Mesothelial cell of epicardium (in vitro differentiated cells): Measurements from ENCODE around the gene PLEKHG7. TPM values are rescaled to one million over a fixed set of nuclear protein-coding genes. Genes with fewer than 3 reads are reported as not detected.
"Not testable (repeated sequence)": the region's sequence is repeated elsewhere in the genome, so short reads cannot be mapped to it uniquely, and the experiment has no call there.

ENCODE experiments used
- DNase-seq, 2 experiments: peaks; one replicate each; pipeline ENCODE4 v3.0.0; 2021; ENCODE audit warnings: low spot score in 2 of 2; ENCODE audit not compliant: unreplicated experiment in 2 of 2
- H3K27ac Mint-ChIP-seq: 2 replicates; pipeline ENCODE4 v1.8.0; 2021; ENCODE audit warnings: mixed read lengths
- H3K27me3 Mint-ChIP-seq: 2 replicates; pipeline ENCODE4 v1.8.0; 2021; ENCODE audit warnings: low read depth, mixed read lengths
- H3K36me3 Mint-ChIP-seq: 2 replicates; pipeline ENCODE4 v1.8.0; 2021; ENCODE audit warnings: mixed read lengths
- H3K4me1 Mint-ChIP-seq: 2 replicates; pipeline ENCODE4 v1.8.0; 2021; ENCODE audit warnings: mixed read lengths
- H3K4me3 Mint-ChIP-seq: 2 replicates; pipeline ENCODE4 v1.8.0; 2021; ENCODE audit warnings: mild to moderate bottlenecking, moderate library complexity, mixed read lengths
- H3K9me3 Mint-ChIP-seq: 2 replicates; pipeline ENCODE4 v1.8.0; 2021; ENCODE audit warnings: mixed read lengths
- CTCF ChIP-seq: fragments of 200-600 bp; sonication (generic); IDR thresholded peaks from one replicate; pipeline ENCODE4 v1.5.0; 2021; ENCODE audit warnings: antibody characterized with exemption; ENCODE audit not compliant: unreplicated experiment
- total RNA-seq: library from RNA; stranded (reverse); gene quantifications from 3 replicates; pipeline ENCODE4 v1.2.1, GENCODE V29; 2021

PLEKHG7 gene
- total RNA-seq, 1 donor from 2014 or later: not detected

DNA sequence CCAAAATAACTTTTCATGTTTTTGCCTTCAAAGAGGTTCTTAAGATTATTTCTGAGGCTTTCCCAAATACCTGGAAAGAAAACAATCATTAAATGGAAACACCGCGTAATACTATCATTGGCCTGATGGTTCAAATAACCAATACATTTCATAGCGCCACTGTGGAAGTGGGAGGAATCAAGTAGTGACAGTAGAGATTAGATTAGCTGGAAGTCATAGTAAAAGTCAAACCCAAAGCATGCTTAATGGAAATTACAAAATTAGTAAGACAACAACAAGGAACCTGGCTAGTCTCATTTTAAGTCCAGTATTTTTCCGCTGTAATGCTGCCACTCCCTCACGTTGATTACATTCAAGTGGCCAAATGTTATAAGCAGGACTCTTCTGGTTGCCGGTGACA, 41.5 kb upstream of the PLEKHG7 start:
- peaks cover 2% of the 10 kb centered on the region for H3K36me3 Mint-ChIP-seq
- H3K27ac Mint-ChIP-seq: no peak overlapping the region
- DNase-seq: no peak
- H3K4me1 Mint-ChIP-seq: no peaks in the 10 kb centered on the region
- TF ChIP-seq CTCF: no peak
- no peaks in the 10 kb centered on the region for H3K27me3 Mint-ChIP-seq
- no peak overlapping the region for H3K4me3 Mint-ChIP-seq
- H3K9me3 Mint-ChIP-seq: no peaks in the 10 kb centered on the region

DNA sequence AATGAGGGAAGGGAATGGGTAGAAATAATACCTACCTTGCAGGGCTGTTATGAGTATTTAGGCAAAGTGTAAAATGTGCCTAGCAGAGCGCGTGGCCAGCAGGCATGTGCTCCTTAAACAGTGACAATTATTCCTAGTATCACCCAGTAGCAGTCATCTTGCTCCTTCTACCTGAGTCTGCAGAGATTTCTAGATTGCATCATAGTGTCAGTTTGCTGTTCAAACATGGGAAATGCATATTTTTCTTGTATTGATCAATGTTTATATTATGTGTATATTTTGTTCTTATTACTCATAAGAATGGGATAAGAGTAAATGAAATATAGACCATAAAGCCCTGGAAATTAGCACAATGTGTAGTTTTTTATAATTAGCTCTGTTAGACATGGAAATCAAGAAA, 37.3 kb upstream of the PLEKHG7 start:
- no peak overlapping the region for H3K4me3 Mint-ChIP-seq
- H3K4me1 Mint-ChIP-seq: no peaks in the 10 kb centered on the region
- no peak for TF ChIP-seq CTCF
- DNase-seq: no peak
- no peaks in the 10 kb centered on the region for H3K9me3 Mint-ChIP-seq
- H3K27me3 Mint-ChIP-seq: peaks cover 5% of the 10 kb centered on the region
- peaks cover 2% of the 10 kb centered on the region for H3K36me3 Mint-ChIP-seq
- H3K27ac Mint-ChIP-seq: no peak overlapping the region

- Mint-ChIP-seq H3K4me3 (no peak overlapping the region), H3K4me1 (no peaks in the 10 kb centered on the region), H3K9me3 (no peaks in the 10 kb centered on the region), H3K36me3 (no peaks in the 10 kb centered on the region), H3K27me3 (peaks cover 5% of the 10 kb centered on the region), H3K27ac (no peak overlapping the region)
- no peak for TF ChIP-seq CTCF
- DNase-seq: no peak
Measured at GRCh38 chr12:92668739-92669138, 34.0 kb upstream of the PLEKHG7 start.

- not testable (repeated sequence) for H3K4me3 Mint-ChIP-seq, H3K4me1 Mint-ChIP-seq, H3K27ac Mint-ChIP-seq, DNase-seq, H3K36me3 Mint-ChIP-seq, H3K9me3 Mint-ChIP-seq, H3K27me3 Mint-ChIP-seq
Measured at GRCh38 chr12:92671524-92671923, 31.3 kb upstream of the PLEKHG7 start.

DNA sequence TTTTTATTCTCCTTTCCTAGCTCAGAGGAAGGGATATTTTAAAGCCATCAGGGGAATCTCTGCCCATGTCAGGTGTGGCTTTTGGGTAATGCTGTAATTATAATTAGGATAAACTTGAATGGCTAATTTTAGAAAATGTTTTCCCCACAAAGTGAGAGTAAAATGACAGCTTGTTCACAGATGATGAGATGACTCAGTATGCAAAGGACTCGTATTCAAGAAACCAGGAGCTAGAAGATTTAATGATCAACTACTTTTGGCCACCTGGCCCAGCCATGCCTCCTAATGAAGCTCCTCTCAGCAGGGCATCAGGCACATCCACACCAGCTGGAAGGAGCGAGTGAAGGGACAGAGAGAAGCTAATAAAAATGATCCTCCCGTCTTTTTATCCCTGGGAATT, 29.0 kb upstream of the PLEKHG7 start:
- no peaks in the 10 kb centered on the region for H3K9me3 Mint-ChIP-seq
- no peaks in the 10 kb centered on the region for H3K4me1 Mint-ChIP-seq
- H3K4me3 Mint-ChIP-seq: no peak overlapping the region
- H3K27ac Mint-ChIP-seq: no peak overlapping the region
- DNase-seq: no peak
- no peak for TF ChIP-seq CTCF
- peaks cover 5% of the 10 kb centered on the region for H3K27me3 Mint-ChIP-seq
- H3K36me3 Mint-ChIP-seq: no peaks in the 10 kb centered on the region

- Mint-ChIP-seq H3K27ac (no peak overlapping the region), H3K36me3 (no peaks in the 10 kb centered on the region), H3K4me1 (no peaks in the 10 kb centered on the region), H3K27me3 (peaks cover 5% of the 10 kb centered on the region), H3K9me3 (no peaks in the 10 kb centered on the region), H3K4me3 (no peak overlapping the region)
- DNase-seq: no peak
- no peak for TF ChIP-seq CTCF
Measured at GRCh38 chr12:92674500-92674899, 28.3 kb upstream of the PLEKHG7 start.
